Measurements from ENCODE around the gene DUSP22.

DNA sequence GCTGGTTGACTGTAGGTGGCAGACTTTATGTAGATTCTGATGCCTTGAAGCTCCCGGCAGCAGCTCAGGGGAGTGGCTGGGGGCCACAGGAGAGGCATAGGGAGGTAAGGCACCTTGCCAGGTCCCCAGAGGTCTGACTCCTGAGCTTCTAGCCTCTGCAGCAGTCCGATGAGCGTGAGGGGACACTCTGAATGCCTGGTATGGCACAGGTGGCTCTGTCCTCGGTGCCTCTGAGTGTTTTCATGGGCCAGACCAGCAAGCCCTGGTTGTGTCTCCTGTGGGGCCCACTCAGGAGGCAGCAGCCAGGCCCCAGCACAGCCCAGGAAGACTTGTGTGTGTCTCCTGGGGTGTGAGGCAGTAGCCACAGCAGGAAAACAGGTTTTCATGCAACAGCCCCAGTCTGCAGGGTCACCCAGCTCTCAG is 59.6 kb downstream of the DUSP22 start:
- TF ChIP-seq, protein P1, sequence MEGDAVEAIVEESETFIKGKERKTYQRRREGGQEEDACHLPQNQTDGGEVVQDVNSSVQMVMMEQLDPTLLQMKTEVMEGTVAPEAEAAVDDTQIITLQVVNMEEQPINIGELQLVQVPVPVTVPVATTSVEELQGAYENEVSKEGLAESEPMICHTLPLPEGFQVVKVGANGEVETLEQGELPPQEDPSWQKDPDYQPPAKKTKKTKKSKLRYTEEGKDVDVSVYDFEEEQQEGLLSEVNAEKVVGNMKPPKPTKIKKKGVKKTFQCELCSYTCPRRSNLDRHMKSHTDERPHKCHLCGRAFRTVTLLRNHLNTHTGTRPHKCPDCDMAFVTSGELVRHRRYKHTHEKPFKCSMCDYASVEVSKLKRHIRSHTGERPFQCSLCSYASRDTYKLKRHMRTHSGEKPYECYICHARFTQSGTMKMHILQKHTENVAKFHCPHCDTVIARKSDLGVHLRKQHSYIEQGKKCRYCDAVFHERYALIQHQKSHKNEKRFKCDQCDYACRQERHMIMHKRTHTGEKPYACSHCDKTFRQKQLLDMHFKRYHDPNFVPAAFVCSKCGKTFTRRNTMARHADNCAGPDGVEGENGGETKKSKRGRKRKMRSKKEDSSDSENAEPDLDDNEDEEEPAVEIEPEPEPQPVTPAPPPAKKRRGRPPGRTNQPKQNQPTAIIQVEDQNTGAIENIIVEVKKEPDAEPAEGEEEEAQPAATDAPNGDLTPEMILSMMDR (IDR thresholded peaks at IDR 0.05), result no peak
- no peak for TF ChIP-seq EZH2 (IDR thresholded peaks at IDR 0.05; ENCODE audit: borderline replicate concordance, insufficient read depth, low read depth, low read length, poor library complexity, severe bottlenecking)
